ENCODE results near the gene SLC28A2.

DNA sequence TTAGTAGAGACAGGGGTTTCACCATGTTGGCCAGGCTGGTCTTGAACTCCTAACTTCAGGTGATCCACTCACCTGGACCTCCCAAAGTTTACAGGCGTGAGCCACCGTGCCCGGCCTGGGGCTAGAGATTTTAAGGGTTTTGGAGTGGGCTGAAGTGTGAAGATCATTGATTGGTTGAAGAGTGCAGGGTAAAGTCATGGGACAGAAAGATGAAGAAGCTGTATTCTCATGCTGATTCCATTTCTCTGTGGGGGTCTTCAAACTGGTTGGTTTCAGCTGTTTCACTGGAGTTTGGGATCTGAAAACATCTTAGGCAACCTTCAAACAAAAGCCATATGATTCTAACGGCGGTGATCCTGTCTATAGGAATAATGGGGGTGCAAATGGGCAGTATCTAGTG lies 74.2 kb downstream of the SLC28A2 start:
- TF ChIP-seq, protein P1, sequence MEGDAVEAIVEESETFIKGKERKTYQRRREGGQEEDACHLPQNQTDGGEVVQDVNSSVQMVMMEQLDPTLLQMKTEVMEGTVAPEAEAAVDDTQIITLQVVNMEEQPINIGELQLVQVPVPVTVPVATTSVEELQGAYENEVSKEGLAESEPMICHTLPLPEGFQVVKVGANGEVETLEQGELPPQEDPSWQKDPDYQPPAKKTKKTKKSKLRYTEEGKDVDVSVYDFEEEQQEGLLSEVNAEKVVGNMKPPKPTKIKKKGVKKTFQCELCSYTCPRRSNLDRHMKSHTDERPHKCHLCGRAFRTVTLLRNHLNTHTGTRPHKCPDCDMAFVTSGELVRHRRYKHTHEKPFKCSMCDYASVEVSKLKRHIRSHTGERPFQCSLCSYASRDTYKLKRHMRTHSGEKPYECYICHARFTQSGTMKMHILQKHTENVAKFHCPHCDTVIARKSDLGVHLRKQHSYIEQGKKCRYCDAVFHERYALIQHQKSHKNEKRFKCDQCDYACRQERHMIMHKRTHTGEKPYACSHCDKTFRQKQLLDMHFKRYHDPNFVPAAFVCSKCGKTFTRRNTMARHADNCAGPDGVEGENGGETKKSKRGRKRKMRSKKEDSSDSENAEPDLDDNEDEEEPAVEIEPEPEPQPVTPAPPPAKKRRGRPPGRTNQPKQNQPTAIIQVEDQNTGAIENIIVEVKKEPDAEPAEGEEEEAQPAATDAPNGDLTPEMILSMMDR (IDR thresholded peaks at IDR 0.05; ENCODE audit: insufficient read depth, low read depth, low read length): no peak
- no peak for TF ChIP-seq EZH2 (IDR thresholded peaks at IDR 0.05; ENCODE audit: insufficient read depth, low read length)

Measured in astrocyte (in vitro differentiated cells and primary cell).